ENCODE data around the gene HLF. TPM values are rescaled to one million over a fixed set of nuclear protein-coding genes. Genes with fewer than 3 reads are reported as not detected.

Gene HLF
- polyA plus RNA-seq, 1 experiment: not detected

DNA sequence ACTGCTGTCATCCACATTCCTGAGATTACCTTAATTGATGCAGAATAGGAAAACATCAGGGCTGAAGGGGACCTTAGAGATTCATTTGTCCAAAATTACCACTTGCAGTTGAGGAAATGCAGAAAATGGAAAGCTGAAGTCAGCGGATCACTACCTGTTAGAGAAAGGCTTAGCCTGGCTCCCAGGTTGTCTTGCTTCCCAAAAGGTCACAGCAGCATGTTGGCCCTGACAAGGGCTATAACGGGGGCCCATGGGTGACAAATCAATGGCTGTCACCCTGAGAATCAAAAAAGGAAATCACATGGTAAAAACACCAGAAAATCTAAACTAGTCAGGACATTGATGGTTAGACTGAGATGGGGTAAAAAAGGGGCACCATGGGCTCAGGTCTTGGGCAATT is 51.7 kb downstream of the HLF start:
- Histone ChIP-seq H3K9me3 (ENCODE audit: control insufficient read depth, insufficient read depth, low read length) (no peaks in the 10 kb centered on the region), H3K27me3 (ENCODE audit: control insufficient read depth, insufficient read depth, low read length) (no peaks in the 10 kb centered on the region), H3K27ac (ENCODE audit: low read depth, low read length) (no peak overlapping the region), H3K4me3 (ENCODE audit: low read depth, low read length) (no peak overlapping the region)
- ChIA-PET POLR2A (no interaction called here), CTCF (no interaction called here)
- TF ChIP-seq, protein P1, sequence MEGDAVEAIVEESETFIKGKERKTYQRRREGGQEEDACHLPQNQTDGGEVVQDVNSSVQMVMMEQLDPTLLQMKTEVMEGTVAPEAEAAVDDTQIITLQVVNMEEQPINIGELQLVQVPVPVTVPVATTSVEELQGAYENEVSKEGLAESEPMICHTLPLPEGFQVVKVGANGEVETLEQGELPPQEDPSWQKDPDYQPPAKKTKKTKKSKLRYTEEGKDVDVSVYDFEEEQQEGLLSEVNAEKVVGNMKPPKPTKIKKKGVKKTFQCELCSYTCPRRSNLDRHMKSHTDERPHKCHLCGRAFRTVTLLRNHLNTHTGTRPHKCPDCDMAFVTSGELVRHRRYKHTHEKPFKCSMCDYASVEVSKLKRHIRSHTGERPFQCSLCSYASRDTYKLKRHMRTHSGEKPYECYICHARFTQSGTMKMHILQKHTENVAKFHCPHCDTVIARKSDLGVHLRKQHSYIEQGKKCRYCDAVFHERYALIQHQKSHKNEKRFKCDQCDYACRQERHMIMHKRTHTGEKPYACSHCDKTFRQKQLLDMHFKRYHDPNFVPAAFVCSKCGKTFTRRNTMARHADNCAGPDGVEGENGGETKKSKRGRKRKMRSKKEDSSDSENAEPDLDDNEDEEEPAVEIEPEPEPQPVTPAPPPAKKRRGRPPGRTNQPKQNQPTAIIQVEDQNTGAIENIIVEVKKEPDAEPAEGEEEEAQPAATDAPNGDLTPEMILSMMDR (IDR thresholded peaks at IDR 0.05; ENCODE audit: low read depth, low read length): no peak
- DNase-seq (ENCODE audit: low read depth, low spot score): no peak

DNA sequence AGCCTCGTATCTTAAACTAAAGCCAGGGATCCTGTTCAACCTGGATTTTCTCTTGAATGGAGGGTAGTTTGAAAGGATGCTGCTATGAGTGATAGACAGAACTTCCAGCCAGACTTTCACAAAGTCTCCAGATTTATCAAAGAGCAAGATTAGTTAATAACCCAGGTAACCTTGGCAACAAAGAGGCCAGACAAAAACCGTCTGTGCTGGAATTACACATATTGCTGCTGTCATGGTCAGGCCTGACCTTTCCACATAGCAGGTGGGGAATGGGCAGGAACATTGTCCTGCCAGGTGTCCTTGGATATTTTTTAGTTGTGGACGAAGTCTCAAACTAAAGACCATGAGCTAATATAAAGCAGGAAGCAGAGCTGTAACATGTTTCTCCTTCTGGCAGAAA is 52.5 kb downstream of the HLF start:
- TF ChIP-seq, protein P1 (IDR thresholded peaks at IDR 0.05; ENCODE audit: low read depth, low read length): no peak
- H3K27me3 ChIP-seq (ENCODE audit: control insufficient read depth, insufficient read depth, low read length): no peaks in the 10 kb centered on the region
- H3K4me3 ChIP-seq (ENCODE audit: low read depth, low read length): no peak overlapping the region
- ChIA-PET POLR2A (no interaction called here), CTCF (no interaction called here)
- no peaks in the 10 kb centered on the region for H3K9me3 ChIP-seq (ENCODE audit: control insufficient read depth, insufficient read depth, low read length)
- no peak for DNase-seq (ENCODE audit: low read depth, low spot score)
- no peak overlapping the region for H3K27ac ChIP-seq (ENCODE audit: low read depth, low read length)

DNA sequence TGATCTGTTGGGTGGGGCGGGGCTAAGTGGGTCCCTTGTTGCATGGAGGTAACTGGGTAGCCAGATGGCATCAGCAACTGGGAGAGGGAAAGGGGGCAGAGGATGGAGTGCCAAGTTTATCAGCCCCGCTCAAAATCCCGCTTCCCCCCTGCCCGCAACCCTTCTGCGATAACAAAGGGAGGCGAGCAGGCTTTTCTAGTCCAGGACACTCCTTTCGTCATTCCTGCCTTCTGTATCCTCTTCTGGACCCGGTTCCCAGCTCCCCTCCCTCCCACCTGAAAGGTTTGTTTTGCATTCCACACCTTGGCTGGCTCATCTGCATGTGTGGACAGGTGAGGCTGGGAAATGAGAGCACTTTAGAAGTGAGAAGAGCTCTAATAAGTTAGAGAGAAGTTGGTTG is 53.3 kb downstream of the HLF start:
- H3K4me3 ChIP-seq (ENCODE audit: low read depth, low read length): no peak overlapping the region
- CTCF ChIA-PET: no interaction called here
- H3K27ac ChIP-seq (ENCODE audit: low read depth, low read length): no peak overlapping the region
- no peaks in the 10 kb centered on the region for H3K27me3 ChIP-seq (ENCODE audit: control insufficient read depth, insufficient read depth, low read length)
- no peak for DNase-seq (ENCODE audit: low read depth, low spot score)
- POLR2A ChIA-PET: no interaction called here
- H3K9me3 ChIP-seq (ENCODE audit: control insufficient read depth, insufficient read depth, low read length): no peaks in the 10 kb centered on the region
- TF ChIP-seq, protein P1 (IDR thresholded peaks at IDR 0.05; ENCODE audit: low read depth, low read length): no peak

- CTCF ChIA-PET: no interaction called here
- DNase-seq (ENCODE audit: low read depth, low spot score): no peak
- H3K27me3 ChIP-seq (ENCODE audit: control insufficient read depth, insufficient read depth, low read length): no peaks in the 10 kb centered on the region
- POLR2A ChIA-PET: no interaction called here
- H3K9me3 ChIP-seq (ENCODE audit: control insufficient read depth, insufficient read depth, low read length): no peaks in the 10 kb centered on the region
- H3K4me3 ChIP-seq (ENCODE audit: low read depth, low read length): no peak overlapping the region
- TF ChIP-seq, protein P1 (IDR thresholded peaks at IDR 0.05; ENCODE audit: low read depth, low read length): no peak
- H3K27ac ChIP-seq (ENCODE audit: low read depth, low read length): no peak overlapping the region
Measured at GRCh38 chr17:55318715-55319487, 54.1 kb downstream of the HLF start.

GRCh38 chr17:55319933-55320593 is 55.3 kb downstream of the HLF start:
- TF ChIP-seq, protein P1 (IDR thresholded peaks at IDR 0.05; ENCODE audit: low read depth, low read length): no peak
- no peak for DNase-seq (ENCODE audit: low read depth, low spot score)
- Histone ChIP-seq H3K4me3 (ENCODE audit: low read depth, low read length) (no peak overlapping the region), H3K27ac (ENCODE audit: low read depth, low read length) (no peak overlapping the region), H3K27me3 (ENCODE audit: control insufficient read depth, insufficient read depth, low read length) (peaks cover 3% of the 10 kb centered on the region), H3K9me3 (ENCODE audit: control insufficient read depth, insufficient read depth, low read length) (no peaks in the 10 kb centered on the region)
- ChIA-PET POLR2A (no interaction called here), CTCF (interaction anchor here (1.5 kb wide), 1 partner anchor 36 kb away, joined by 3 read pairs; no protein-coding TSS in a partner anchor)

Measured in AG04450 (cell line).